Retinal pigment epithelial cell (primary cell): ENCODE data around the gene HOXB6.

Experiments used
- DNase-seq: peaks from one replicate; pipeline ENCODE4 v3.0.0-alpha.2; 2010; ENCODE audit warnings: low read depth
- H3K4me3 ChIP-seq: 2 replicates; pipeline ENCODE4 v1.5.1; 2011; ENCODE audit warnings: mild to moderate bottlenecking, low read length, control low read depth, moderate library complexity
- TF ChIP-seq, protein P1 (sequence below): conservative IDR thresholded peaks from 2 replicates; pipeline ENCODE4 v1.5.1; 2011; ENCODE audit warnings: low read depth, low read length, control low read depth, inconsistent platforms

Gene HOXB6

DNA sequence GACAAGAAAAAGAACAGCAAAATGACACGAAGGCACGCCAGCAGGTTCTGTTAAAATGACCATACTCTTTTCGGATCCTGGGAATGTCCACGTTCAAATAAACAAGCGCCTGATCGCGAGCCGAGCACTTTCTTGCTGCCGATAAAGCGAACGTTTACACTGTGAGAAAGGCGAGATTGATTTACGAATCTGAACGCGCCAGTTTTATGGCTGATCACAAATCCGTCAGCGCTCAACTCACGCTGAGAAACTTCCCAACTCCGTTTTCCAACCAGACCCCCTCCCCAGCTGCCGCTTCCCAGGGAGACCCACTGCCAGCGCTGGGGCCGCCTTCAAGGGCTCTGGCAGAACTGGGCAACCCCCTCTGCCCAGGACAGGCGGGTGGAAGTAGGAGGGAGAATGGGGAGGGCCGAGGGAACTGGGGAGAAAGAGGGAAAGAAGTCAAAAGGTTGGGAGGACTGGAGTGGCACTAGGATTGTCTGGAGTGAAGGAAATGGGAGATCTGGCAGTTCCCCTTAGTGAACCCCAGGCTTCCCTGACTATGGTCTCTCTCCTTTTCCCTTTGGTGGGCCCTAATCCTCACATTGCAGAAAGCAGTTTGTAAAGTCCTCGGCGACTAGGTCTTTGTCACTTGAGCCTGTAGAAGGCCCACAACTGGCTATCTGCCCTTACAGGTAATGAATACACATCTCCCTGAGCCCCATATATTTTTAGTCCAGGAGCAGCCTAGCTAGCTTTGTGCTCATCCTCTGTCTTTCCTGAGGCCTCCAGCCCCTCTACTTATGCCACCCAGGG, 33.6 kb downstream of the HOXB6 start:
- no peak overlapping the region for H3K4me3 ChIP-seq
- DNase-seq, result no peak
- TF ChIP-seq, protein P1, sequence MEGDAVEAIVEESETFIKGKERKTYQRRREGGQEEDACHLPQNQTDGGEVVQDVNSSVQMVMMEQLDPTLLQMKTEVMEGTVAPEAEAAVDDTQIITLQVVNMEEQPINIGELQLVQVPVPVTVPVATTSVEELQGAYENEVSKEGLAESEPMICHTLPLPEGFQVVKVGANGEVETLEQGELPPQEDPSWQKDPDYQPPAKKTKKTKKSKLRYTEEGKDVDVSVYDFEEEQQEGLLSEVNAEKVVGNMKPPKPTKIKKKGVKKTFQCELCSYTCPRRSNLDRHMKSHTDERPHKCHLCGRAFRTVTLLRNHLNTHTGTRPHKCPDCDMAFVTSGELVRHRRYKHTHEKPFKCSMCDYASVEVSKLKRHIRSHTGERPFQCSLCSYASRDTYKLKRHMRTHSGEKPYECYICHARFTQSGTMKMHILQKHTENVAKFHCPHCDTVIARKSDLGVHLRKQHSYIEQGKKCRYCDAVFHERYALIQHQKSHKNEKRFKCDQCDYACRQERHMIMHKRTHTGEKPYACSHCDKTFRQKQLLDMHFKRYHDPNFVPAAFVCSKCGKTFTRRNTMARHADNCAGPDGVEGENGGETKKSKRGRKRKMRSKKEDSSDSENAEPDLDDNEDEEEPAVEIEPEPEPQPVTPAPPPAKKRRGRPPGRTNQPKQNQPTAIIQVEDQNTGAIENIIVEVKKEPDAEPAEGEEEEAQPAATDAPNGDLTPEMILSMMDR, result no peak

DNA sequence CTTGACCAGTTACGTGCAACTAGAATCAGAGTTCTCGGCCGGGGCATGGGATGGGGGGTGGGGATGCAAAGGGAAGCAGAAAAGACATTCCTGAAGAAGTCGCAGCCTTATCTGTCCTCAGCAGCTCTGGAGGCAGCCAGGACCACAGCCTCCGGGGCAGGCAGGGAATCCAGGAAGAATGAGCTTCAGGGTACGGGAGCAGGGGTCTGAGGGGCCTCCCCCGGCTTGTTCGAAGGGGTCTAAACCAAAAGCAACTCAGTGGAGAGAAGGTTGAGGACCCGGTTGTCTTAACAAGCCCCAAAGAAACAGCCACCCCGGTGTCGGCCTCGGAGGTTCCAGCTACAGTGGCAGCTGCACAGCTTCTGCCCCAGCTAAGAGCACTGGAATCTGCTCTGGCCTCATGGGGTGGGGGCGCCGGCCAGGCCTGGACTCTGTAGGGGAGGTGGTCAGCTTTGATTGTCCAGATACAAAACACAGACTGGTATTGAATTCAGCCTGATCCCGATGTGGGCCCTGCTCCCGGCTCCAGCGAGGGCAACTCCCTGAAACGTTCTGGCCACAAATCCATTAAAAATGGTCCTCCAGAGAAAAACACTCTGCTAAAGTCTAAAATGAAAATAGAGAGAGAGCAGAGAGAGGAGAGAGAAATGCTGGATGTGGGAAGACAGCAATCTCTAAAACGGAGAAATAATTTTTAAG, 34.3 kb downstream of the HOXB6 start:
- DNase-seq, result no peak
- TF ChIP-seq, protein P1, result no peak
- no peak overlapping the region for H3K4me3 ChIP-seq

DNA sequence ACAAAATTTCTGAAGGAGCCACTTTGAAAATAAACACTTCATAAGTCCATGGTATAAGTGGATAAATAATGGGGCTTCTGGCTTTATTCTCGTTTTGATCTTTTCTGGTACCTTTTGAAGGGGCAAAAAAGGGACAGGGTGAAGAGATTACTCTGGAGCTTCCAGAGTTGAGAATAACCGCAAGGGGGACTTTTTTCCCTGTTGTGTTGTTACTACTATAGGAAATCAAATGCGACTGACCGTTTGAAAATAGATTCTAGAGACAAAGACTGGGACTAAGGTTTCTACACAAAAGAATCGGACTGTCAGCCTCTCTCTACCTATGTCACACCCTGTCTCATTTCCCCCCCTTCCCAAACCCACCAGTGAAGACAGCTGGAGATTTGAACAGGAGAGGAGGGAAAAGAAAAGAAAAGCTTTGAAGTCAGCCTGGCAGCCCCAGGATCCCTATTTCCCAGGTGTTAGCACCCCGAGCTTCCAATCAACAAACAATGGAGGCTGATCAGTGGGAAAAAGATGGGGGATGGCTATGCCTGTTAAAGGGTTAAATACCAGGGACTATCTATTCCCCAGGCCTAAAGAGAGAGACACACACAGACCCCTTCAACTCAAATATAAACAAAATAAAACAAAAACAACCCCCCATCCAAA, 35.0 kb downstream of the HOXB6 start:
- no peak overlapping the region for H3K4me3 ChIP-seq
- no peak for DNase-seq
- TF ChIP-seq, protein P1, result no peak

DNA sequence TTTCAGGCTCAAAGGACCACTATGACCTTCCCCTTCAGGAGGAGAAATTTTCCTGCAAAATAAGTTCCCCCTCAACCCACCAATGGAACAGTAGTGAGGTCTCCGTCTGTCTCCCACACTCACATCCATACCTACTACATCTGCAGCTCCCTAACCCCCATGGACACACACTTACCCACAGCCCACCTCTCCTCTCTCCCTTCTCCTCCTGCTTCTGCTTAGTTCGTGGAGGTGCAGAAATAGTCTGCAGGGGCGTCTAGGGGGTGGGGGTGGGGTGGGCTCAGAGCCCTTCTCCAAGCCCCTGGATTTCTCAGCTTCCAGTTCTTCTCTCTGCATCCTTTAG, 35.6 kb downstream of the HOXB6 start:
- DNase-seq, result no peak
- TF ChIP-seq, protein P1, result no peak
- H3K4me3 ChIP-seq, result no peak overlapping the region

DNA sequence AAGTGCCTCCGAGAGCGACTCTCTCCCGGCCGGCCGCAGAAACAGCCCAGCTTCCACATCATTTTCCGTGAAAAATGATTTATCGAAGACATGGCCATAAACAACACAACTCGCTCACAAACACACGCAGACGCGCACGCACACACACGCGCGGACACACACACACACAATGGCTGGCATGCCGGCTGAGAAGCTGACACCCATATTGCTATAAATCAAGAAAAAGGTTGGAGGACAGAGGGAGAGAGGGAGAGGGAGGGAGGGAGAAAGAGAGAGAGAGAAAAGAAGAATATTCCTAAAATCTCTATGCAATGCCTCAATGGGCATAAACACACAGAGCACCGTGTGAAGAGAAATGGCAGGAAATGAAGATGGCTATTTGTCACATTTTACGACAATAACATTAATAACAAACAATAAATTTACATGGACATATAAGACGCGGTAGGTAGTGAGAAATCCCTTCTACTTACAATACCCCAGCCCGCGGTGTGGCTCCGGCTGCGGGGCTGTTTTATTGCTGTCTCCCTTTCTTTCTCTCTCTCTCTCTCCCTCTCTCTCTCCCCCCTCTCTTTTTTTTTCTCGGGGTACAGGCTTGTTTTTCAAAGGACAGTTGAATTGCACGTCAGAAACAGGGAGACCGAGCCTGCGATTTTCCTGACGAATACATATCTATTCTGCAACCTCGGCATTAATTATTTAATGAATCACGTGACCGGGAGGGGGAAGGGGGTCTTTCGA, 36.1 kb downstream of the HOXB6 start:
- DNase-seq, result no peak
- TF ChIP-seq, protein P1, result no peak
- H3K4me3 ChIP-seq, result no peak overlapping the region

DNA sequence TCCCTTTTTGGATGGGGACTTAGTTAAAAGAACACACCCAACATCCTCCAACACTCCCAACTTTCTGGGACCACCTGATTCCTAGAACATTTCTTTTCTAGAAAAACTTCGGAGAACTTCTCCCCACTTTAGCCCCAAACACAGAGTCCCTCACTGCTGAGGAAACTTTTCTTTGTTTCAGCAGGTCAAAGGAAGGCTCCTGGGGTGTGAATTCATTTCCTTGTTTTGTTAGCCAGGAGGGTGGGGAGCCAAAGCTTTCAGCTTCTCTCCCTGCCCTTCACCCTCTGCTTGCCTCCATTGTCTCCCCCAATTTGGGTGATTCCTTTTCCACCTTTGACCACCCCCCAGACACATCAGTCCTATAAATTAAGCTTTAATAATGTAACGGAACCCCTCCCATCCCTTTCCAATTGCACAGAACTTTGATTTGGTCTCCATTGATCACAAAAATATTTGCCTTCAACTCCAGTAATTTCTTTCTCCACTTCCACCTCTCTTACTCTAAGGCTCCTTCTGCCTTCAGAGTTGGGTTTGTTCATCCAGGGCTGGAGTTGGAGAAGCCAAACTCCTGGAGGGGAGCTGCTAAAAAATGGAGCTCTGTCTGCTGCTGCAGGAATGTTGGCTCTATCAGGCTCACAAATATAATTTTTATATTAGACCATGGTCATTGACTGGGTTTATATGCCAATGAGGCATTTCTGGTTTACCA, 37.0 kb downstream of the HOXB6 start:
- H3K4me3 ChIP-seq, result no peak overlapping the region
- TF ChIP-seq, protein P1, result no peak
- DNase-seq, result no peak
